Cardiac septum (tissue), 1 donor: Measurements from ENCODE around the gene RBM15. TPM values are rescaled to one million over a fixed set of nuclear protein-coding genes. Genes with fewer than 3 reads are reported as not detected.

Experiments used
- DNase-seq: peaks from one replicate; pipeline ENCODE4 v3.0.0-alpha.2; 2020; ENCODE audit warnings: low spot score
- intact Hi-C: fragments of 100-400 bp; cut with DNase I; formaldehyde crosslinking; loops from one replicate; pipeline ENCODE4 v1.14.0; 2022
- total RNA-seq: library from RNA; stranded (reverse); fragmentation: NEBNext Ultra II Directional; extraction: Animal tissue kit (Norgen Biotek cat#: 25700); gene quantifications from one replicate; pipeline ENCODE4 v1.2.1, GENCODE V29; 2021
- donor health status: DM: no; HTN: no; CAD: no.

Gene RBM15
- total RNA-seq, 1 donor from 2014 or later, result 22.7 TPM

DNA sequence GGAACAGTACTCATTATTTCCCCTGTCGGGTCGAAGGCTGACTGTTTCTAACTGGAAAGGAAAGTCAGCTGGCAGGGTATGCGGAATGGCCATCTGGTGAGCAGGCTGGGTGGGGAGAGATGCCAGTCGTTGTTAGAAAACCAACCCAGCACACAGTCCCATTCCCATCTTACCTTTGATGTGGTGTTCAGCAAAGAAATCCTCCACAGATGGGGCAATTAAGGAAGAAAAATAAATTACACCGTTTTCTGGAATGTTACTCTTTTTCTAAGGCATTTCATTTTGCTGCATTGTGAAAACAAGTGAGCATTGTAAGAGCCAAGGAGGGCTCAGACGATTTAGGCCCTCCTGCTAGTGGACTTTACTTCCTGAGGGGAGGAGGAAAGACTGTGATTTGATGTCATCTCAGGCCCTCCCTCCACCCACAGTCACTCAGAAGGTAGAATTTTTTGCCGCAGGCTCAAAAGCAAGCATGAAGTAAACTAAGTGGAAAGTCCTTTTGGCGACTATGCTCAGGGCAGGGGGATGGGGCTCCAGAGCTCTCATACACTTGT is 51.6 kb downstream of the RBM15 start, which contains the start of gene SLC16A4:
Gene SLC16A4 (minus strand): TSS at position 335 of the 554 bp plus-strand sequence. CDS start 1,703 bp downstream, outside the sequence.
- intact Hi-C loops, result no loop called here
- no peak for DNase-seq

DNA sequence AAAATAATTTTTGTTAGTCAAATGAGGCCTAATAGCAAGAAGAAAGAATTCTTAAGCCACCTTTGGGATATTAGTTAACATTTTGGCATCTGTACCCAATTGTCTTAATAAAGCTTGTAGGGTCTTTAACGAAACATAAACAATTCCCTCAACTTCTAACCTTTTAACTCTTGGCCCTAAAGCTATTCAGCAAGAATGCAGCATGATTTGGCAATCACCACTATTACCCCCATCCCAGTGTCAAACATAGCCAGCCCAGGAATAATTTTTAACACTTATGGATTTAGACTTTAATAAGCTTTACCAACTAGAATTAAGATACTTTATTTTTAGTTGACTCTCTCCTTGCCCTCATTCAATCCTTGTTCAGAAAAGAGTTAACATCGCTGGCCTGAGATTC is 54.1 kb downstream of the RBM15 start:
- intact Hi-C loops, result no loop called here
- no peak for DNase-seq

DNA sequence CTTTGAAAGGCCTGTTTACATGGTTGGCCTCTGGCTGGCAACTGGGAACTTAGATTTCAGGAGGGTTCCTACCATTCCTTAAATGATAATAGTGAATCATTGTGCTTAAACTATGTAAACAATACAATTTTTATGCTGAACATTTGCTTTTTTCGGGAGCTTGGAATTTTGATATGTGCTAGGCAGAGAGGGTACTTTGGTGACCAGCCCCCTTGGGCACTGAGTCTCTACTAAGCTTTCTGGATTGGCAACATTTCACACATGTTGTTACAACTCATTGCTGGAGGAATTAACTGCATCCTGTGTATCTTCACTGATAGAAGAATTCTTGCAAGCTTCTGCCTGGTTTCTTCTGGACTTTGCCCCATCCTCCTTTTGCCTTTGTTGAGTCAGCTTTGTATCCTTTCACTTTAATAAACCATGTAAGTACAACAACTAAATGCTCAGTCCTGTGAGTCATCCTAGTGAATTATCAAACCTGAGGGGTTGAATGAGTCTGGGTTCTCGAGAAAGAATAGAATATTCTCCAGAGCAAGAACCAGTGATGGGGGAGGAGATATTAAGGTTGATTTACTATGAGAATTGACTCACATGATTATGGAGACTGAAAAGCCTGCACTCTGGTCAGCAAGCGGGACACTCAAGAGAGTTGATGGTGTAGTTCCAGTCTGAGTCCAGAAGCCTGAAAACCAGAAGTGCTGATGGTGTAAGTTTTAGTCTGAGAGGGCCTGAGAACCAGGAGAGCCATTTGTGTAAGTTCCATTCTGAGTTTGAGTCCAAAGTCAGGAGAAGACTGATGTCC is 54.7 kb downstream of the RBM15 start:
- DNase-seq, result no peak
- intact Hi-C loops, result no loop called here

DNA sequence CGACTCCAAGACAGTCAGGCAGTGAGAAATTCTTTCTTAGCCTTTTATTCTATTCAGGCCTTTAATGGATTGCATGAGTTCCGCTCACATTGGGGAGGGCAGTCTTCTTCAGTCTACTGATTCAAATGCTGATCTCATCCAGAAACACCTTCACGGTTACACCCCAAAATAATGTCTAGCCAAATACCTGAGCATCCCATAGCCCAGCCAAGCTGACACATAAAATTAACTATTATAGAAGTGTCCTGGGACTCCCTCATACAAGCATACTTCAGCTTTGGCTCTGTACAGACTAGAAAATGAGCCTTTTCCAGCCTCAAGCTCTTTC is 55.3 kb downstream of the RBM15 start:
- intact Hi-C loops, result no loop called here
- DNase-seq, result no peak

Other genes with a start within 250 kb of the RBM15 start
- gene UBL4B, start 226.9 kb upstream of the RBM15 start, total RNA-seq, result not detected
- 0.40 TPM for gene SLC6A17, start 188.9 kb upstream of the RBM15 start, total RNA-seq
- 16.6 TPM for gene KCNC4, start 129.1 kb upstream of the RBM15 start, total RNA-seq
- 2.3 TPM for gene SLC16A4, start 51.6 kb downstream of the RBM15 start, total RNA-seq
- gene LAMTOR5, start 68.3 kb downstream of the RBM15 start, total RNA-seq, result 195 TPM
- gene PROK1, start 111.8 kb downstream of the RBM15 start, total RNA-seq, result 0.46 TPM
- not detected for gene KCNA10, start 179.8 kb downstream of the RBM15 start, total RNA-seq